Measurements from ENCODE around the gene SGIP1. TPM values are rescaled to one million over a fixed set of nuclear protein-coding genes. Genes with fewer than 3 reads are reported as not detected.

SGIP1 gene
- total RNA-seq, 6 experiments from 2014 or later: 0.09 to 1.3 (median 1.1) TPM; not detected in 1

DNA sequence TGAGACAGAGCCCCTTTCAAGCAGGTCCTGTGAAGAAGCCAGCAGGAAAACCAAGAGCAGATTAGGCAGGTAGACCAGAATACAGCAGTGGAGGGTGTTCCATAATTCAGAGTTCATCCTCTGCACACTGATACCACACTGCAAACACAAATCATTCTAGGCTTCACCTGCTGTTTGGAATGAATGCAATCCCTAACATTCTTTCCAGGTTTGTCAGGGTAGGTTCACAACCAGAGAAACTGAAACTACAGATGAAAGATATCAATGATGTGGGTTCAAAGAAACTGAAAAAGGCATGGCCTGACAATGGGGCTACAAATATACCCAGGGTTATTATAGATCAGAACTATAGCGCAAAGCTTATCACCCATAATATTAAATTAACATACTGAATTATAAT, 8.9 kb upstream of the SGIP1 start:
- H3K27ac ChIP-seq: no peak overlapping the region
- no peaks in the 10 kb centered on the region for H3K27me3 ChIP-seq
- intact Hi-C loops (cut with DNase I): no loop called here
- 92% methylated on average over 1 of the region's 1 CpG for WGBS (ENCODE audit: insufficient coverage, low coverage, low lambda C conversion rate, missing lambda C conversion rate)
- H3K4me3 ChIP-seq: no peak overlapping the region
- H3K9me3 ChIP-seq: no peaks in the 10 kb centered on the region
- H3K36me3 ChIP-seq: no peaks in the 10 kb centered on the region
- TF ChIP-seq, protein P1, sequence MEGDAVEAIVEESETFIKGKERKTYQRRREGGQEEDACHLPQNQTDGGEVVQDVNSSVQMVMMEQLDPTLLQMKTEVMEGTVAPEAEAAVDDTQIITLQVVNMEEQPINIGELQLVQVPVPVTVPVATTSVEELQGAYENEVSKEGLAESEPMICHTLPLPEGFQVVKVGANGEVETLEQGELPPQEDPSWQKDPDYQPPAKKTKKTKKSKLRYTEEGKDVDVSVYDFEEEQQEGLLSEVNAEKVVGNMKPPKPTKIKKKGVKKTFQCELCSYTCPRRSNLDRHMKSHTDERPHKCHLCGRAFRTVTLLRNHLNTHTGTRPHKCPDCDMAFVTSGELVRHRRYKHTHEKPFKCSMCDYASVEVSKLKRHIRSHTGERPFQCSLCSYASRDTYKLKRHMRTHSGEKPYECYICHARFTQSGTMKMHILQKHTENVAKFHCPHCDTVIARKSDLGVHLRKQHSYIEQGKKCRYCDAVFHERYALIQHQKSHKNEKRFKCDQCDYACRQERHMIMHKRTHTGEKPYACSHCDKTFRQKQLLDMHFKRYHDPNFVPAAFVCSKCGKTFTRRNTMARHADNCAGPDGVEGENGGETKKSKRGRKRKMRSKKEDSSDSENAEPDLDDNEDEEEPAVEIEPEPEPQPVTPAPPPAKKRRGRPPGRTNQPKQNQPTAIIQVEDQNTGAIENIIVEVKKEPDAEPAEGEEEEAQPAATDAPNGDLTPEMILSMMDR (IDR thresholded peaks at IDR 0.05): no peak
- TF ChIP-seq POLR2A (IDR thresholded peaks at IDR 0.05): no peak
- no peaks in the 10 kb centered on the region for H3K4me1 ChIP-seq
- DNase-seq (no peak), ATAC-seq (no peak)

DNA sequence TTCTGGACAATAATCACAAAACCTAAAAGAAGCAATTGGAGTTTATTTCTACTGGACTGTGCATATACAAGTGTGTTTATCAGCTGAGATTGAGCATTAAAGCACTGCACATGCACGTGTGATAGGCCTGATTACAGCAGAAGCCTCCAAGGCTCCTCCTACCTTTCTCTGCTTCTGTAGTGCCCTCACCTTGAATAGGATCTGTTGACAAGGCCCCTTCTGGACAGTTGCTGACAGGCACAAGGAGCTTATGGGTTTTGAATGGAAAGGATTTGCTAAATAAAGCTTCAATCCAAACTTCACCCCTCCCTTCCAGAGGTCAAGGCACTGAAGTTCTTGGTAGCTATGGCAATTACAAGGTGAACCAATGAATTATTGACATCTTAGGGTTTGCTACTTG, 7.9 kb upstream of the SGIP1 start:
- Histone ChIP-seq H3K36me3 (no peaks in the 10 kb centered on the region), H3K27ac (no peak overlapping the region), H3K4me1 (no peaks in the 10 kb centered on the region), H3K4me3 (no peak overlapping the region), H3K27me3 (no peaks in the 10 kb centered on the region), H3K9me3 (no peaks in the 10 kb centered on the region)
- intact Hi-C loops (cut with DNase I): no loop called here
- WGBS (ENCODE audit: insufficient coverage, low coverage, low lambda C conversion rate, missing lambda C conversion rate): 50% methylated on average over 1 of the region's 1 CpG
- DNase-seq: no peak
- TF ChIP-seq POLR2A (IDR thresholded peaks at IDR 0.05): no peak
- TF ChIP-seq, protein P1 (IDR thresholded peaks at IDR 0.05): no peak
- ATAC-seq: no peak

DNA sequence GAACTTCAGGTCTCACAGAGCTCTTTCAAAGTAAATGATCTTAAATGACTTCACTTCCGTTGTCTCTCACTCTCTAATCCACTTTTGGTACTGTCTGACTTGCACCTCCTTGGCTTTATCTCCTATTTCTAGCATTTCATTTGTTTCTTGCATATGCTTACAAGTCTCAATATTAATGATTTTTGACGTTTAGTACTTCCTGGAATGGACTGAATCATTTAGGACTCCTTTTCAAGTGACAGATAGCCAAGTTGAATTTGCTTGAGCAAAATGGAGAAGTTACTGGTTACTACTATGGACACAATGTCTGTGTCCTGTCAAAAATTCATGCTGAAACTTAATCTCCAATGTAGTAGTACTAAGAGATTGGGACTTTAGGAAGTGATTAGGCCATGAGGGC, 7.0 kb upstream of the SGIP1 start:
- DNase-seq: no peak
- H3K9me3 ChIP-seq: no peaks in the 10 kb centered on the region
- no peak overlapping the region for H3K27ac ChIP-seq
- WGBS (ENCODE audit: insufficient coverage, low coverage, low lambda C conversion rate, missing lambda C conversion rate): 63% methylated on average over 2 of the region's 2 CpGs
- intact Hi-C loops (cut with DNase I): no loop called here
- no peak for ATAC-seq
- H3K4me1 ChIP-seq: no peaks in the 10 kb centered on the region
- no peak for TF ChIP-seq POLR2A (IDR thresholded peaks at IDR 0.05)
- TF ChIP-seq, protein P1 (IDR thresholded peaks at IDR 0.05): no peak
- H3K36me3 ChIP-seq: no peaks in the 10 kb centered on the region
- no peaks in the 10 kb centered on the region for H3K27me3 ChIP-seq
- H3K4me3 ChIP-seq: no peak overlapping the region

DNA sequence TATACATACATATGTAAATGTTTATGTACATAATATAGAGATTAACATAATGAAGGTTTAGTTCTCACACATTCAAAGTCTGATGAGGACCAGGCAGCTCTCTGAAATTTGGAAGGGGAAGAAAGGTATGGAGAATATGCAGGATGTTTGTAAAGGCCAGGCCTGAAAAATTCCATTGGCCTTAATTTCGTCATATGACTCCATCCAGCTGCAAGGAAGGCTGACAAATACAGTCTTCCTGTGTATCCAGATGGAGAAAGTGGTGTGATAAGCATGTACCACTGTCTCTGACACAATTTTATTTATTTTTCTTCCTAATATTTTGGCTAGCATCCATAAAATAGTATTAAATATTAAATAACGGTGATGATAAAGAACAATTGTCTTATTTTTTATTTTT, 6.3 kb upstream of the SGIP1 start:
- no peaks in the 10 kb centered on the region for H3K4me1 ChIP-seq
- no peak for TF ChIP-seq POLR2A (IDR thresholded peaks at IDR 0.05)
- TF ChIP-seq, protein P1 (IDR thresholded peaks at IDR 0.05): no peak
- DNase-seq (no peak), ATAC-seq (no peak)
- no peak overlapping the region for H3K27ac ChIP-seq
- H3K4me3 ChIP-seq: no peak overlapping the region
- 69% methylated on average over 2 of the region's 2 CpGs for WGBS (ENCODE audit: insufficient coverage, low coverage, low lambda C conversion rate, missing lambda C conversion rate)
- intact Hi-C loops (cut with DNase I): no loop called here
- H3K27me3 ChIP-seq: no peaks in the 10 kb centered on the region
- H3K36me3 ChIP-seq: no peaks in the 10 kb centered on the region
- no peaks in the 10 kb centered on the region for H3K9me3 ChIP-seq

DNA sequence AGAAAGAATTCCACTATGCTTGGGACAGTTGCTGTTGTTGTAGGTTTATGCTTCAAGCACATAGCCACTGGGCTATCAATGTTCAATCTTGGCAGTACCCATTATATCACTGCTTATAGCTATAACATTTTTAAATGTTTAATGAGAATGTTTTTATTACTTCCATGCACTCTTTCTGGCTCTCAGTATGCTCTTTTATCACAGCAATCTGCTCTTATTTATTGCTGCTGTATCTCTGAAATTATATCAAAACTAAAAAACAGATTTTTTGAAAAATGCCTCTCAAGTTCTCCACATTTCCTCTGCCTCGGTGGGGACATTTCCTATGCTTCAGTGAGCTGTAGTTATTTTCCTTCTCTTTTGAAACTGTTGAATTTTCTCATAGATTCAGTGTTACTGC, 5.4 kb upstream of the SGIP1 start:
- no peak overlapping the region for H3K27ac ChIP-seq
- ATAC-seq (no peak), DNase-seq (no peak)
- H3K9me3 ChIP-seq: no peaks in the 10 kb centered on the region
- intact Hi-C loops (cut with DNase I): no loop called here
- no peaks in the 10 kb centered on the region for H3K4me1 ChIP-seq
- WGBS (ENCODE audit: insufficient coverage, low coverage, low lambda C conversion rate, missing lambda C conversion rate): 48% methylated on average over 1 of the region's 1 CpG
- no peaks in the 10 kb centered on the region for H3K36me3 ChIP-seq
- no peak overlapping the region for H3K4me3 ChIP-seq
- TF ChIP-seq, protein P1 (IDR thresholded peaks at IDR 0.05): no peak
- TF ChIP-seq POLR2A (IDR thresholded peaks at IDR 0.05): no peak
- H3K27me3 ChIP-seq: peaks cover 0 to 7% of the 10 kb centered on the region in 2 donors
